ACHN (cell line): ENCODE data around the gene HIBADH.

Source experiments
- DNase-seq: peaks from one replicate; pipeline ENCODE4 v3.0.0-alpha.2; 2015
- in situ Hi-C: cut with HindIII; loops from 2 replicates; pipeline ENCODE4 v1.10.0; 2017; ENCODE audit warnings: low sequenced_read_pairs, low pct_ligation_motif_present, low pct_unique_long_range_greater_than_20kb

Gene HIBADH

GRCh38 chr7:27662490-27663205 lies at the start of gene HIBADH:
Gene HIBADH (minus strand): TSS chr7:27662883. CDS start chr7:27662788, 95 bp downstream.
- in situ Hi-C loops, result no loop called here
- peak; percentile 100 for DNase-seq

- DNase-seq, result no peak
- in situ Hi-C loops, result no loop called here
These were observed 49.5 kb upstream of the HIBADH start for GRCh38 chr7:27712217-27712616.

- in situ Hi-C loops, result no loop called here
- no peak for DNase-seq
These were observed 46.7 kb upstream of the HIBADH start for GRCh38 chr7:27709137-27710075.

- no peak for DNase-seq
- in situ Hi-C loops, result no loop called here
These were observed 45.8 kb upstream of the HIBADH start for GRCh38 chr7:27708485-27708884.

GRCh38 chr7:27705200-27705594 lies 42.5 kb upstream of the HIBADH start:
- DNase-seq, result no peak
- in situ Hi-C loops, result no loop called here

- no peak for DNase-seq
- in situ Hi-C loops, result no loop called here
These were observed 41.9 kb upstream of the HIBADH start for GRCh38 chr7:27704422-27705199.

GRCh38 chr7:27703181-27703580 lies 40.5 kb upstream of the HIBADH start:
- in situ Hi-C loops, result no loop called here
- DNase-seq, result no peak

GRCh38 chr7:27700501-27700900 lies 37.8 kb upstream of the HIBADH start:
- in situ Hi-C loops, result no loop called here
- DNase-seq, result no peak

- no peak for DNase-seq
- in situ Hi-C loops, result no loop called here
These were observed 37.1 kb upstream of the HIBADH start for GRCh38 chr7:27699751-27700150.

GRCh38 chr7:27697861-27698430 lies 35.3 kb upstream of the HIBADH start:
- in situ Hi-C loops, result no loop called here
- peak; percentile 22 for DNase-seq

GRCh38 chr7:27695096-27695495 lies 32.4 kb upstream of the HIBADH start:
- in situ Hi-C loops, result no loop called here
- DNase-seq, result no peak

- DNase-seq, result no peak
- in situ Hi-C loops, result no loop called here
These were observed 31.1 kb upstream of the HIBADH start for GRCh38 chr7:27693794-27694193.

GRCh38 chr7:27690649-27691048 lies 28.0 kb upstream of the HIBADH start:
- in situ Hi-C loops, result no loop called here
- DNase-seq, result no peak

- in situ Hi-C loops, result no loop called here
- peak; percentile 45 for DNase-seq
These were observed 27.0 kb upstream of the HIBADH start for GRCh38 chr7:27689591-27690164.

GRCh38 chr7:27689150-27689549 lies 26.5 kb upstream of the HIBADH start:
- no peak for DNase-seq

GRCh38 chr7:27688646-27689045 lies 26.0 kb upstream of the HIBADH start:
- in situ Hi-C loops, result no loop called here
- no peak for DNase-seq

More at GRCh38 chr7:27689150-27689549, 26.5 kb upstream of the HIBADH start:
- in situ Hi-C loops, result no loop called here

- in situ Hi-C loops, result no loop called here
- DNase-seq, result no peak
These were observed 25.4 kb upstream of the HIBADH start for GRCh38 chr7:27688056-27688455.

- in situ Hi-C loops, result no loop called here
These were observed 23.6 kb upstream of the HIBADH start for GRCh38 chr7:27686315-27686714.

More at GRCh38 chr7:27686315-27686714, 23.6 kb upstream of the HIBADH start:
- DNase-seq, result no peak
